Activated CD8-positive, alpha-beta memory T cell treated with anti-CD3 and anti-CD28 coated beads for 4 hours (primary cell): Measurements from ENCODE around the gene GPR3.
"Not testable (repeated sequence)": the region's sequence is repeated elsewhere in the genome, so short reads cannot be mapped to it uniquely, and the experiment has no call there.

Source experiments
- DNase-seq, 2 donors: peaks; one replicate each; pipeline ENCODE4 v3.0.0-alpha.2; 2020; ENCODE audit warnings: low read depth in 2 of 2

Gene GPR3

GRCh38 chr1:27428316-27429028 lies 36.0 kb downstream of the GPR3 start:
- no peak for DNase-seq

- no peak for DNase-seq
These were observed 36.6 kb downstream of the GPR3 start for GRCh38 chr1:27429029-27429425.

GRCh38 chr1:27430903-27431600 lies 38.6 kb downstream of the GPR3 start:
- DNase-seq: no peak

GRCh38 chr1:27431601-27431940 lies 39.1 kb downstream of the GPR3 start:
- no peak for DNase-seq

GRCh38 chr1:27432725-27433124 lies 40.3 kb downstream of the GPR3 start:
- not testable (repeated sequence) for DNase-seq

- DNase-seq: no peak
These were observed 41.3 kb downstream of the GPR3 start for GRCh38 chr1:27433706-27434105.

- no peak for DNase-seq
These were observed 43.3 kb downstream of the GPR3 start for GRCh38 chr1:27435566-27436203.

GRCh38 chr1:27436204-27437159 lies 44.1 kb downstream of the GPR3 start:
- DNase-seq: no peak

- no peak for DNase-seq
These were observed 46.2 kb downstream of the GPR3 start for GRCh38 chr1:27438621-27439061.

GRCh38 chr1:27439150-27439549 lies 46.7 kb downstream of the GPR3 start:
- no peak for DNase-seq

- no peak for DNase-seq
These were observed 52.2 kb downstream of the GPR3 start for GRCh38 chr1:27444632-27445031.
